HG03097 (cell line): ENCODE data around the gene TRIM73.
"Not testable (repeated sequence)": the region's sequence is repeated elsewhere in the genome, so short reads cannot be mapped to it uniquely, and the experiment has no call there.

Experiments used
- ATAC-seq: cut with Tn5 transposase; IDR thresholded peaks from one replicate; pipeline ENCODE4 v1.9.1; 2021; ENCODE audit not compliant: unreplicated experiment, low FRiP score

TRIM73 gene

DNA sequence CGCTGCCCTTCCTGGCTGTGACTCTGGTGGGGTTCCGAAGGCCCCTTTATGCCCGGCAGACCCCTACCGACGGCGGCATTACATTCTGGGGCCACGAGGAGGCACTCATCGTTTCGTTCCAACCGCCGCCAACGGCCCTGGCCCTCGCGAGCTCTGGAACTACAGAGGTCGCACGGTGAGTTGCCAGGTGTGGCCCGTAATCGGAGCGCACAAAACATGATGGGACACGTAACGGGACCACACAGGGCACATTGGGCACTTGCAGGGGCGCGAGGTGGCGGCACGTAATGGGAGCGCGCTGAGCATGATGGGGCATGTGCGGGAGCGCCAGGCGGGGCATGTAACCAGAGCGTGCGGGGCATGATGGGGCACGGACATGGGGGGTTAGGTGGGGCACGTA is at the start of gene TRIM73:
Gene TRIM73, plus strand, starts transcription at position 301 of the 400 bp plus-strand sequence. CDS start 3,305 bp downstream, outside the sequence.
- ATAC-seq: not testable (repeated sequence)

DNA sequence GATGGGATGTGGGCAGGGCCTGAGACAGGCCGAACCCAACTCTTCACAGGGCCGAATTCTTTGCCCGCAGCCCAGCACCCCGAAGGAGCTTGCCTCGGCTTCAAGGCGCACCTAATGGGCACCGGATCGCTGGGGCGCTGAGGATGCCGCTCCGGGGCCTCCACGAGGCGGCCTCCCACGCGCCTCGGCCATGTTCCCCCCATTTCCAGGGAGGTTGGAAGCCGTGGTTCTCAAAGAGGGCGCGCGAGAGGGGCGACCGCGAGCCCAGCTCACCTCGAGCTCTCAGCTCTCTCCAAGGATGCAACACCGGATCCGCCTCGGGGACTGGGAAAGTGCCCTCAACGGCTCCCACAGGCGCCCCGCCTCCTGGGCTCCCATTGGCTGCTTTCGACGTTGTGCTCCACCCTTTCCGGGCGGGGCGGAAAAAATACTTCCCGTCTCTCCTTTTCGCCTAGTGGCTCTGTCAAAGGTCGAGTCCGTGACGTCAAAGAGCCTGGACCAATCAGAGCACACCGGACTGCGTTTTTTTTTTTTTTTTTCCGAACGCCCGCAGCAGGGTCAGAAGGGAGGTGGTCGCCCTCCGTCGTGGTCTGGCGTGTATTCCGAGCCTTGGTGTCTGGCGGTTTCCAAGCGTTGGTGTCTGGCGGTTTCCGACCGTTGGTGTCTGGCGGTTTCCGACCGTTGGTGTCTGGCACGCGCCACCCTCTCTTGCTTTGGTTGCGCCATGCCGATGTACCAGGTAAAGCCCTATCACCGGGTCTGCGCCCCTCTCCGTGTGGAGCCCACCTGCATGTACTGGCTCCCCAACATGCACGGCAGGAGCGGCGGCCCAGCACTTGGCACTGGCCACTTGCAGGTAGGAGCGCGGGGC is 36.5 kb upstream of the TRIM73 start:
- ATAC-seq: peak; percentile 64

DNA sequence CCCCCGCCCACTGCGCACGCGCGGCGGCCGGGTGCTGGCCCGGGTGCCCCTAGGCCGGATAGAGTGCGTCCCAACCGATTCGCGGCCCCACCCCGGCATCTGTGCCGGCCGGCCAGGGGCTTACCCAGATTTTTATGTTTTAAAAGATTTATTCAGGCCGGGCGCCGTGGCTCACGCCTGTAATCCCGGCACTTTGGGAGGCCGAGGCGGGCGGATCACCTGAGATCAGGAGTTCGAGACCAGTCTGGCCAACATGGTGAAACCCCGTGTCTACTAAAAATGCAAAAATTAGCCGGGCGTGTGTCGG is 35.9 kb upstream of the TRIM73 start:
- ATAC-seq: peak; percentile 86

DNA sequence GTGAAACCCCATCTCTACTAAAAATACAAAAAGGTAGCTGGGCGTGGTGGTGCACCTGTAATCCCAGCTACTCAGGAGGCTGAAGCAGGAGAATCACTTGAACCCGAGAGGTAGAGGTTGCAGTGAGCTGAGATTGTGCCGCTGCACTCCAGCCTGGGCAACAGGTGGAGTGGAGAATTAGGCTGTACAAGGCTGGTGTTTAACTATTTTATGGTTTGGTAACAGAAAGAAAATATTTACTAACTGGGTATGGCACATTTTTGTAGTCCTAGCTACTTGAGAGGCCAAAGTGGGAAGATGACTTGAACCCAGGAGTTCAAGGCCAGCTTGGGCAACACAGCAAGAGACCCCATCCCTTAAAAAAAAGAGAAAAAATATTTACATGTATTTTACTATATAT is 31.4 kb upstream of the TRIM73 start:
- ATAC-seq: not testable (repeated sequence)

DNA sequence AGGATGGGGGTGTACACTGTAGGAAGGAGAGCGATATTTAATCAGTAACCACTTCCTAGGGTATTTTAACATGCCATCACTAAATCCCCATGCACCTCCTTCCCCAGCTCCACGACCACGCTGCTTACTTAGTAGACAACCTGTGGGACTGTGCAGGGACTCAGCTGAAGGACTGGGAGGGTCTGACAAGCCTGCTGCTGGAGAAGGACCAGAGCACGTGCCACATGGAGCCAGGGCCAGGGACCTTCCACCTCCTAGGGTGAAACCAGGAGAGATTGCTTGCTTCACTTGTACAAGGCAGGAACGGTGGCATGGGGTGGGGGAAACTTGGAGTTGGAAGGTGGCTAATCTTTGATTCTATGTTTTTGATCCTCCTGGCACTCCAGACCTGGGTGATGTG is 28.8 kb upstream of the TRIM73 start:
- ATAC-seq: not testable (repeated sequence)

DNA sequence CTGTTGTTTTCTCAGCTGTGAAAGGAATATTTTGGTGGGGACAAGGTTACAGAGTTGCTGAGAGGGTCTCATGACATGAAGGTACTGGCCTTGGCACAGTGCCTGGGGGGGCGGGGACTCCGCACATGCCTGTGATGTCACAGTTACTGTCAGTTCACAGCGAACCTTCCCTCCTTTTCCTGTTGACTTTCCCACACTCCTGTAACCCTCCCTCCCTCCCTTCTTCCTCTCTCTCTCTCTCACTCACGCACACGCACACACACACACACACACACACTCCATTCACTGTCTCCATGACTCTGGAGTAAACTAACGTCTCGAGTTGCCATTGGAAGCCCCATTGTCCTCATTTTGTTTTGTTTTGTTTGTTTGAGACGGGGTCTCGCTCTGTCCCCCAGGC is 28.1 kb upstream of the TRIM73 start:
- ATAC-seq: not testable (repeated sequence)

DNA sequence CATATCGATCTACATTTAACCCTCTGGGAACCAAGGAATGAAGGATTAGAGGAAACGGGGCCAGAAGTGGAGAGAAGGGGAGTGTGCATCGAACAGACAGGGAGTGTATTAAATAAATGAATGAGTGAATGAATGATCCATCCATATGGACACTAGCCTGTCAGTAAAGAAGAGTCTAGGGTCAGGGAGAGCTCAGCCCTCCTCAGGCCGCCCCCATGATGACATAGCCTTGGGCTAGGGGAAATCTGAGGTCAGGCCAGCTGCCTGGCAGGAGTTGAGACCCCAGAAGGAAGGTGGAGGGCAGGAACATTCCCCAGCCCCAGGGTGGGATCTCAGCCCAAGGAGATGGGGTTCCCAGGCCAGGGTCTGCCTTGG is 21.3 kb upstream of the TRIM73 start:
- ATAC-seq: not testable (repeated sequence)

DNA sequence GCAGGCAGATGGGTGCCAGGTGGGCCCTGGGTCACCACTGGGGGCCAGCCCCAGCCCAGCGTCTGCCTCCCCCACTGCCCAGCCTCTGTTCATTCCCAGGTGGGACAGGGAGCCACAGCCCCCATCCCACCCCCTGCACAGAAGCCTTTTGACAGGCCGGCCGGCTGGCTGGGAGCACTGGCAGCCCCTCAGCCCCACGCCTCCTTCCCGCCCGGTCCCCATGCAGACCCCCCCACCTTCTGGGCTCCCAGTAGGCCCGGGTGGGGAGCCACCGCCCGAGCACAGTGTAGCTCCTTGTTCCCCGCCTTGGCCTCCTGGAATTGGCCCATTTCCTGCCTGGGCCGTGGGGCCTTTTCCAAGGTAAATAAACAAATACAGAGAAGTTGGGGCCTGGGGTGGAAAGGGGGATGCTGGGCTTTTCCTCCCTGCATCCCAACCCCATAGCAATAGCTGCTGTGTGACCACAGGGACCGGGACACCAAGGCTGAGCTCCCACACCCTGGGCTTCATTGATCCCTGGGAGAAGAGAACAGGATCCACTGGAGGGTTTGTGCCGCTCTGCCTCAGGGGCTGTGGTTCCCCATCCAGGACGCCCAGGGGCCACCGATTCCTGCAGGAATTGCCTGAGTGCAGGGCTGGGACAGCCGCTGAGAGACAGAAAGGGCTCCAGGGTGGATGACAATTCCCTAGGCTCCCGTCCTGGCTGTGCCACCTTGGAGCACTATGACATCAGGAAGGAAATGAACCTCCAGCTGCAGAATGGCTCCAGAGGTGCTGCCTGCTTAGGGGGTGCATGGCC is 20.7 kb upstream of the TRIM73 start:
- ATAC-seq: not testable (repeated sequence)

DNA sequence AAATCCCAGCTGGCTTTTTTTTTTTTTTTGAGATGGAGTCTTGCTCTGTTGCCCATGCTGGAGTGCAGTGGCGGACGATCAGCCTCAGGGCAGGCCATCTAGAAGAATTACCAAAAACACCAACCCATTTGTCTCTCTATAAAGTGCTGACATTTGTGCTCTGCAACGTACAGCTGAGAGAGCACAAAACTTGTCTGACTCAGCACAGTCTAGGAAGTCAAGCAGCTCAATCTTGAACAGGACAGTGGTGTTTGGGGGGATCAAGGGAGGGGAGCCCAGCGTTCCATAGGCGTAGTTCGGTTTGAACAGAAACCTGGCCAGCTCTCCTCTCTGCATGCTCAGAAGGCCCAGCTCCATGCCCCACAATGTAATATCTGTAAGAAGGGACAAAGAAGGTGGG is 2.2 kb upstream of the TRIM73 start:
- not testable (repeated sequence) for ATAC-seq

DNA sequence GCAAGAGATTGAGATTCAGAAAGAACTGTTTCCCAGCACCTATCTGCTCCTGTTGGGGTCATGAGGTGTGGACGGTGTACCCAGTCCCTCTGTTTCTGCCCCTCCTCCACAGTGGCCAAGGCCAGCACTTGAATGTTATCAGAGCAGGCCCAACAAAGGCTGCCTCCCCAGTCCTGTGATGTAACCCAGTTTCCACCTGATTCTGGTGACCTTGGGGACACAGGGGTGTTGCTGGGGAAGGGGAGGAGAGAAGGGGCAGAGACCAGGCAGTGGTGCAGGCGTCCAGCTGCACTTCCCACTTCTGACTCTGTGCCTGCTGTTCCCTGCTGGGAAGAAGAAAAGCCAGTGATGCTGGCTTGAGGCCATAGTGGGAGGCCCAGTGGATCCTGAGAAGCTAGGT is 2.4 kb downstream of the TRIM73 start:
- not testable (repeated sequence) for ATAC-seq

DNA sequence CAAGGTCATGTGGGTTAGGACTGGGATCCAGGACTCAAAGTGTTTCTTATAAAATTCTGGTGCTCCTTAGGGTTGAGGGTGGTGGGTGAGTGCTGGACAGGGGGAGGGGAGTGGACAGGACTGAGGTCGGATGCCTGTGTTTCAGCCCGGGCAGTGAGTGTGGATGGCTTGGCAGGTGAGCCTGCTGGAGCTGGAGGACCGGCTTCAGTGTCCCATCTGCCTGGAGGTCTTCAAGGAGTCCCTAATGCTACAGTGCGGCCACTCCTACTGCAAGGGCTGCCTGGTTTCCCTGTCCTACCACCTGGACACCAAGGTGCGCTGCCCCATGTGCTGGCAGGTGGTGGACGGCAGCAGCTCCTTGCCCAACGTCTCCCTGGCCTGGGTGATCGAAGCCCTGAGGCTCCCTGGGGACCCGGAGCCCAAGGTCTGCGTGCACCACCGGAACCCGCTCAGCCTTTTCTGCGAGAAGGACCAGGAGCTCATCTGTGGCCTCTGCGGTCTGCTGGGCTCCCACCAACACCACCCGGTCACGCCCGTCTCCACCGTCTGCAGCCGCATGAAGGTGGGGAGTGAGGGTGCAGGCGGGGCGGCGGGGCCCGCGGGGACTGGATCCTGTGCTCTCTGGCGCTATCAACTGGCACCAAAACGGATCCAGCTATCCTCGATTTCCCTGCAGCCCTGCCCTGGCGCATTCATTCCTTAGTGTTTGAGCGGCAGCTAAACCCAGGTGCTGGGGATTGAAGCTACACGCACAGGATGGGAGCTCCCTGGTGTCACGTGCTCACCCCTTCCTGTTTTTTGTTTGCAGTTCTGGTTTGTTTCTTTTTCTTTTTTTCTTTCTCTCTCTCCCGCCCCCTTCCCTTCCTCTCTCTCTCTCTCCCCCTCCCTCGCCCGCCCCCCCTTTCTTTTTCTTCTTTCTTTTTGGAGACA is 3.6 kb downstream of the TRIM73 start:
- not testable (repeated sequence) for ATAC-seq

DNA sequence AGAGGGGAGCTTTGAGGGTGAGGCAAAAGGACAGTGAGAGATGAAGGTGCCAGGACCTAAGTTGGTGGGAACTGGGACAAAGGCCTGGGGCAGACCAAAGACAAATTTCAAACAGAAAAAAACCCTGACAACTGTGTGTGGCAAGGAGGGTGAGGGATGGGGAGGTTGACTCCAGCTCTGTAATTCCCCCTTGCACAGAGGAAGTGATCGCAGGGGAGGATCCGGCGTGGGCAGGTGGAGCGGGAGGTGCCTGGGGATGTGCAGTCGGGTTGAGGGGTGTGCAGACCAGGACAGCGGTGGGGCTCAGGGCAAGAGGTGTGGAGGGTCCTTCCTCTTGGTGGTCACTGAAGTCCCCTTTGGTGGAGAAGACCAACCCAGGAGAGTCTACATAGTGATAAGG is 5.1 kb downstream of the TRIM73 start:
- ATAC-seq: not testable (repeated sequence)

DNA sequence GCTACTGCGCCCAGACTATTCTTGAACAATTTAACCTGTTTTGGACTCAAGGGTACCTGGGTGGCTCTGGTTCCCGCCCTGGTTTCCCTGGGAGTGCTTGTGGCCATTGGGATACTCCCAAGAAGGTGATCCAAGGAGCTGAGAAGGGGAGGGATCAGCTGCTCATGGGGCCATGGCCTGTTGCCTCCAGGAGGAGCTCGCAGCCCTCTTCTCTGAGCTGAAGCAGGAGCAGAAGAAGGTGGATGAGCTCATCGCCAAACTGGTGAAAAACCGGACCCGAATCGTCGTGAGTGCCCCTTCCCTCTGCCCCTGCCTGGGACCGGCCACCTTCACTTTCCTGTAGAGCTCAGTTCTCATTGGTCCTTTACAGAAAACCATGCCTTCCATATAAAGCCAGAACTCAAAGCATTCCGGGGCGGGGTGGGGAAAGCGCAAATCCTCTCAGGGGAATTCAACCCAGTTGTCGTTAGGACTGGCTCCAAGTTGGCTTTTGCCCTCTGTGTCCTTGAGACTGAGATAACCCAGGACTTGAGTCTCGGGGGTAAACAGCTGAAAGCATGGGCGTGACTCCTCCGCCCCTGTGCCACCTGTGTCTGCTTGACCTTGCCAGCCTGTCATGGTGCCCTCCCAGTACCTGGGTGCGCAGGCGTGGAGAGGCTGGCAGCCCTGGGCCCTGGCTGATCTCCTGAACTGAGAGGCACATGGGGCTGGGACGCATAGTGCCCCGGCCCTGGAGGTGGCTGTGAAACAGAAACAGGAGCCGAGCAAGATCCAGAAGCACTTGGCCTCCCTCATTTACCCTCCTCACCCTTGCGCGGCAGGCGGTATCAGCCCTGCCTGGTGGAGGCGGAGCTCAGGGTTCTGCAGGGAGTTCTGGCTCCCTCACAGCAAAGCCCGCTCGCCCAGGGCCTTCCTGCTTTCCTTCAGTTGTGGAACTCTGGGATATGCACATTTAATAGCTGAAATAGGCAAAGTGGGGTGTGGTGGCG is 8.3 kb downstream of the TRIM73 start:
- not testable (repeated sequence) for ATAC-seq

DNA sequence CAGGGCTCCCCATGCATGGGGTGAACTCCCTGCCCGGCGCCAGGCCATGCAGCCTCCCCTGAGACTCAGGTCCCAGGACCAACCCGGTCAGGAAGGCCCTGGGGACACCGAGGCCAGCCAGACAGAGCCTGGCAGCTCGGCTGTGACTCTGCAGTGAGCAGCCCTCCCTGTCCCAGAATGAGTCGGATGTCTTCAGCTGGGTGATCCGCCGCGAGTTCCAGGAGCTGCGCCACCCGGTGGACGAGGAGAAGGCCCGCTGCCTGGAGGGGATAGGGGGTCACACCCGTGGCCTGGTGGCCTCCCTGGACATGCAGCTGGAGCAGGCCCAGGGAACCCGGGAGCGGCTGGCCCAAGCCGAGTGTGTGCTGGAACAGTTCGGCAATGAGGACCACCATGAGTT is 9.2 kb downstream of the TRIM73 start:
- ATAC-seq: not testable (repeated sequence)

DNA sequence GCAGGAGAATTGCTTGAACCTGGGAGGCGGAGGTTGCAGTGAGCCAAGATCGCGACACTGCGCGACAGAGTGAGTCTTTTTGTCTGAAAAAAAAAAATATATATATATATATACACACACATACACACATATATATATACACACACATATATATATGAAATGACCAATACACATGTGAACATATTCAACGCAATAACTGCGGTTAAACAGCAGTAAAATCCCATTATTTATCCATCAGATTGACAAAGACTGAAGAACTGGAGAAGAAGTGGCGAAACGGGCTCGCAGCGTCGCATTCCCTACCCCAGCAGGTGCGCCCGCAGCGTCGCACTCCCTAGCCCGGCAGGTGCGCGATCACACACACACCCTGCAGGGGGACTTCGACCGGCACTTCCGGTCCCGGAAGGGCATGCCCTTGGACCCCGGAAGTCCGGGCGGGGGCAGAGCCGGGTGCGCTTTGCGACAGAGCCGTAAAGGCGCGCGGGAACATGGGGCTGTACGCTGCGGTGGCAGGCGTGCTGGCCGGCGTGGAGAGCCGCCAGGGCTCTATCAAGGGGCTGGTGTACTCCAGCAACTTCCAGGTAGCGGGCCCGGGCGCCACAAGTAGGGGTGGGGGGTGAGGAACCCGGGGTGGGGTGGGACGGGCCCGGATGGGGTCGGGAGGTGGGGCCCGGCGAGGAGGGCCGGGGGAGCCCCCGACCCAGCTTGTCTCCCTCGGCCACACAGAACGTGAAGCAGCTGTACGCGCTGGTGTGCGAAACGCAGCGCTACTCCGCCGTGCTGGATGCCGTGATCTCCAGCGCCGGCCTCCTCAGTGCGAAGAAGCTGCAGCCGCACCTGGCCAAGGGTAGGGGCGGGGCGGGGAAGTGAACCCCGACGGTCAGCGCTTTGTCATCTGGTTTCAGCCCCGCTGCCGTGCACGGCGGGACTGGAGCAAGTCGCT is 14.7 kb downstream of the TRIM73 start:
- peak; percentile 85 for ATAC-seq

DNA sequence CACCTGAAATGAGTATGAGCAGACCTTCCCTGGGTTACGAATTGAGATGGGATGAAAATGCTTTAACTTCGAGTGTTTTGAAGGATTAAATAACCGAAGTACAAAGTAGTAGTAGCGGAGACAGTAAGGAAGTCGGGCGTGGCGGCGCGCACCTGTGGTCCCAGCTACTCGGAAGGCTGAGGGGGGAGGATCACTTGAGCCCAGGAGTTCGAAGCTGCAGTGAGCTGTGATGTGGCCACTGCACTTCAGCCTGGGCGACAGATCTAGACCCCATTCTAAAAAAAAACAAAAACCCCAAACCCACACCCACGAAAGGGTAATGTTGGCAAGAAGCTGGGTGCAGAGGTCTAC is 15.4 kb downstream of the TRIM73 start:
- ATAC-seq: not testable (repeated sequence)

DNA sequence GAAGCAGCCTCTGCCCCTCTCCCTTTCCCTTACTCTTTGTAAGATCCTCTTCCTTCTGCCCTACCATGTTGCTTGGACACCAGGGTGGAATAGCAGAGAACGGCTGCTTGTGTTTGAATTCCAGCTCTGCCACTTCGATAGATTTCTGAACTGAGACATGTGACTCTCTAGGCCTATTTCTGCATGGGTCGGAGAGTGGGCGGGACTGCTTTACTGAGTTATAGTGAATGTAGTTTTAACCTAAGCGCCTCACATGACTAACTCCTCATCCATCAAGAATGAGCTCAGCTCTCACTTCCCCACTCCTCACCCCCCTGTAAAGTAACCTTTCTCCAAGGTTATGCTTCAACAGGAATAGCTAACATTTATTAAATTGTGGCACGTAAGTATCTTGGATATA is 18.8 kb downstream of the TRIM73 start:
- not testable (repeated sequence) for ATAC-seq

DNA sequence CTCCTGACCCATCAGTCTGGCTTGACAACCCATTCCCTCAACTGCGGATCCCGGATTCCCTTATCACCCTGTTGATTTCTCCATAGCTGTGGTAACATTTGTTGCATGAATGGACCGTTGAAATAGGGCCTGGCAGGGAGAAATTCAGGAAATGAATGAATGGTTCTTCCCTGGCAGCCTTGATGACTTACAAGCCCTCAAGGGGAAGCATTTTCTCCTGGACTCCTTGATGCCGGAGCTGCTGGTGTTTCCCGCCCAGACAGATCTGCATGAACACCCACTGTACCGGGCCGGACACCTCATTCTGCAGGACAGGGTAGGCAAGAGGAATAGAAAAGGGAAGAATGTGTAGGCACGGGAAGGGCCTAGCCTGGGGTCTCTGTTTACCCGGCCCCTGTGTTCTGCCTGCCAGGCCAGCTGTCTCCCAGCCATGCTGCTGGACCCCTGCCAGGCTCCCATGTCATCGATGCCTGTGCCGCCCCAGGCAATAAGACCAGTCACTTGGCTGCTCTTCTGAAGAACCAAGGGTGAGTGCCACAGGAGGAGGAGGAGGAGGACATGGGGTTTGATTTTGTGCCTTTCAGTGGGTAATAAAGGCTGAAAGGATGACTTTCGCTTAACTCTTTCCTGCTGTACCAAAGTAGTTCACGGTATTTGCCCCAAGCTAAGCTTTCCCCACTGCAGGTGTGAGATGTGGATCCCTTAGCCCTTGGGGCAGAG is 19.4 kb downstream of the TRIM73 start:
- not testable (repeated sequence) for ATAC-seq
